GM18499 (cell line): ENCODE data around the gene KRTAP3-1.
"Not testable (repeated sequence)": the region's sequence is repeated elsewhere in the genome, so short reads cannot be mapped to it uniquely, and the experiment has no call there.

Experiments used
- ATAC-seq: cut with Tn5 transposase; IDR thresholded peaks from one replicate; pipeline ENCODE4 v1.9.1; 2021; ENCODE audit warnings: moderate number of reproducible peaks; ENCODE audit not compliant: insufficient read depth, unreplicated experiment

The KRTAP3-1 gene

GRCh38 chr17:41008811-41009210 lies at the start of gene KRTAP3-1:
Gene KRTAP3-1, minus strand, starts transcription at chr17:41009128. Its CDS starts 54 bp downstream, at chr17:41009074.
- ATAC-seq: no peak

GRCh38 chr17:41057547-41057946 lies 48.6 kb upstream of the KRTAP3-1 start:
- no peak for ATAC-seq

GRCh38 chr17:41055130-41055529 lies 46.2 kb upstream of the KRTAP3-1 start, which contains the start of gene KRTAP2-2:
Gene KRTAP2-2, minus strand, starts transcription at chr17:41055230. Its CDS starts 19 bp downstream, at chr17:41055211.
- not testable (repeated sequence) for ATAC-seq

DNA sequence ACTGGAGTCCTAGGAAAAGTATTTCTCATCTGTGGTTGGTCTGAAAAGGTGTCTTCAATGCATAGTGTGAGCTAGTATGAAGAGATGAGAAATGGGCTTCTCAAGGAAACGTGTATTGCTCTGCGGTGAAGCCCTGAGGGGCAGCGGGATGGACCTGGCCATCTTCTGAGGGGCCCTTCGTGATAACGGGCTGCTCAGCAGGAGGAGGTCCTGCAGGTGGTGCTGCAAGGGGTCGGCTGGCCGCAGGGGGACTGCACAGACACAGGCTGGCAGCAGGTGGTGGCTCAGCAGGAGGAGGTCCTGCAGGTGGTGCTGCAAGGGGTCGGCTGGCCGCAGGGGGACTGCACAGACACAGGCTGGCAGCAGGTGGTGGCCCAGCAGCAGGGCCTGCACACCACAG lies 45.6 kb upstream of the KRTAP3-1 start:
- ATAC-seq: not testable (repeated sequence)

- no peak for ATAC-seq
Measured at GRCh38 chr17:41054025-41054424, 45.1 kb upstream of the KRTAP3-1 start.

DNA sequence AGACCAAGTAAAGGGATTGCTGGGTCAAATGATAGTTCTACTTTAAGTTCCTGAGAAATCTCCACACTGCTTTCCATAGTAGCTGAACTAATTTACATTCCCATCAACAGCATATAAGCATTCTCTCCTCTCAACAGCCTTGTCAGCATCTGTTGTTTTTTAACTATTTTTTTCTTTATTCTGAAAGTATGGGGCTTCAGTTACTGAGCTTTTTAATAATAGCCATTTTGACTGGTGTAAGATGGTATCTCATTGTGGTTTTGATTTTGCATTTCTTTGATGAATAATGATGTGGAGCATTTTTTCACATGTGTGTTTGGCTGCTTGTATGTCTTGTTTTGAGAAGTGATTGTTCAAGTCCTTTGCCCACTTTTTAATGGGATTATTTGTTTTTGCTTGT lies 43.6 kb upstream of the KRTAP3-1 start:
- ATAC-seq: no peak

DNA sequence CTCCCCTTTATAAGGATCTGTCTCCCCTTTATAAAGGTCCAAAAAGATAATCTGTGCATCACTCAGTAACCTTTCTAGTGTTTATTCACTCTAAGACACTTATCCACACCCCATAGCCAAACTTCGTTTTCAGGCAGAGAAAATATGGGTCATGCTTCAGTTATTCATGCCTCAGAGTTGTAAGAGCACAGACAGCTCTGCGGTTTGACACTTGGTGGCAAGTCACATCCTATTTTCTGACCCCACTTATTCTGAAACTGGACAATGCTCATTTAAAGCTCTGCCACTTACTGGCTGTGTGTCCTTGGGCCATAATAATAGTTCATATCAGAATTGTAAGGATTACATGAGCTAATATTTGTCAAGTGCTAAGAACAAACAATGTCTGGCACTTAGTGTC lies 40.2 kb upstream of the KRTAP3-1 start:
- no peak for ATAC-seq

- ATAC-seq: no peak
Measured at GRCh38 chr17:41048441-41048840, 39.5 kb upstream of the KRTAP3-1 start.

DNA sequence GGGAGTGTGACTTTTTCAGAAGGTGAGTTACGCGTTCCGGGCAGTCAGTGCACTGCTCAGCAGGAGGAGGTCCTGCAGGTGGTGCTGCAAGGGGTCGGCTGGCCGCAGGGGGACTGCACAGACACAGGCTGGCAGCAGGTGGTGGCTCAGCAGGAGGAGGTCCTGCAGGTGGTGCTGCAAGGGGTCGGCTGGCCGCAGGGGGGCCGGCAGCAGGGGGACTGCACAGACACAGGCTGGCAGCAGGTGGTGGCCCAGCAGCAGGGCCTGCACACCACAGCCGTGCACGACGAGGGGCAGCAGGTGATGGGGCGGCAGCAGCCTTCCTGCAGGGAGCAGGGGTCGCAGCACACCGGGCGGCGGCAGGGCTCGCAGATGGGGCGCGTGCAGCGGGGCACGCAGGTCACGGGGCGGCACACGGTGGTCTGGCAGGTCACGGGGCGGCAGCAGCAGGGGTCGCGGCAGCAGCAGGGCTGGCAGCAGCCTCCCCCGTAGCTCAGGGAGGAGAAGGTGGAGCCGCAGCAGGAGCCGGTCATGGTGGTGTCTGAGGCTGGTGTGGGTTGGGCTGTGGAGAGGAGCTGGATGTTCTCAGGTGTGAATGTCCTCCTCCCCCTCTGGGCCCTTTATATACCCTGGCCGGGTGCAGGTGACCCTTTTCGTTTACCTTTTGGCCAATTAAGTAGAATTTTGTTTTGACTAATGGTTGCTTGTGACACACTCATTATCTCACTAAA lies 38.0 kb upstream of the KRTAP3-1 start, which contains the start of gene KRTAP2-1:
KRTAP2-1 (minus strand) TSS at position 582 of the 731 bp plus-strand sequence; CDS start at position 533, 49 bp downstream.
- ATAC-seq: not testable (repeated sequence)

- no peak for ATAC-seq
Measured at GRCh38 chr17:41042953-41043352, 34.0 kb upstream of the KRTAP3-1 start.

- not testable (repeated sequence) for ATAC-seq
Measured at GRCh38 chr17:41040783-41041571, 32.0 kb upstream of the KRTAP3-1 start, which contains the start of gene KRTAP1-1. Gene KRTAP1-1, minus strand, starts transcription at chr17:41041450. Its CDS starts 53 bp downstream, at chr17:41041397.

DNA sequence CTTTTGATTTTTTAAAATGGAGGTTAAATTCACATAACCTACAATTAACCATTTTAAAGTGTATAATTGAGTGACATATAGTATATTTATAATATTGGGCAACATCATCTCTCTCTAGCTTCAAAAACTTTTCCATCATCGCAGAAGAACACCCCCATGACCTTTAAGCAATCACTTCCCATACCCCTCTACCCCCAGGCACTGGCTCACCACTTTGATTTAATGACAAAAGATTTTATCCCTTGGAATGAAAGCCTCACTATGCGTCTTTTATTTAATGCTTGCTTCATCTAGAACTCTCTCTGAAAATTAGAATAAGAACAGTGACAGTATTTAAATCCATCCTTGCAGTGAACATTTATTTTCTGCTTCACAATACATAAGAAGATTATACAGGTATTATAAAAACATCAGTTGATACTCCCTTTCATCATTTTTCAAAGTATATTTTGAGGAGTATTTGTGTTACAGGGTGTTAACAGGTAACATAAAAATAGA lies 29.0 kb upstream of the KRTAP3-1 start:
- no peak for ATAC-seq

DNA sequence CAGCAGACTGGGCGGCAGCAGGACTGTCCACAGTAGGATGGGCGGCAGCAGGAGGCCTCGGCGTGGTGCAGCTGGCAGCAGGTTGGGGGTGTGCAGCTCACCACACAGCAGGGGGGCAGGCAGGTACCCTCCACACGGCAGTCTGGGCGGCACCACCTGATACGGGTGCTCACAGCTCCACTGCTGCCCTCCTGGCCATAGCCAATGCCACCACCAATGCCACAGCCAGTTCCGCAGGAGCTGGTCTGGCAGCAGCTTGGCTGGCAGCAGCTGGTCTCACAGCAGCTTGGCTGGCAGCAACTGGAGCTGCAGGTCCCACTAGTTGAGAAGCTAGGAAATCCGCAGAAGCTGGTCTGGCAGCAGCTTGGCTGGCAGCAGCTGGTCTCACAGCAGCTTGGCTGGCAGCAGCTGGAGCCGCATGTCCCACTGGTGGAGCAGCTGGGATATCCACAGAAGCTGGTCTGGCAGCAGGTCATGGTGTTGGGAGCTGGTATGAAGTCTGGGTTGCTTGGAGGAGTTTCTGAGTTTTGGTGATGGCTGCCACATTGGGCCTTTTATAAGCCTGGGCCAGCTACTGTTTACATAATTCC lies 25.5 kb upstream of the KRTAP3-1 start, which contains the start of gene KRTAP1-3:
KRTAP1-3 (minus strand) TSS at position 529 of the 590 bp plus-strand sequence; CDS start at position 476, 53 bp downstream.
- not testable (repeated sequence) for ATAC-seq

DNA sequence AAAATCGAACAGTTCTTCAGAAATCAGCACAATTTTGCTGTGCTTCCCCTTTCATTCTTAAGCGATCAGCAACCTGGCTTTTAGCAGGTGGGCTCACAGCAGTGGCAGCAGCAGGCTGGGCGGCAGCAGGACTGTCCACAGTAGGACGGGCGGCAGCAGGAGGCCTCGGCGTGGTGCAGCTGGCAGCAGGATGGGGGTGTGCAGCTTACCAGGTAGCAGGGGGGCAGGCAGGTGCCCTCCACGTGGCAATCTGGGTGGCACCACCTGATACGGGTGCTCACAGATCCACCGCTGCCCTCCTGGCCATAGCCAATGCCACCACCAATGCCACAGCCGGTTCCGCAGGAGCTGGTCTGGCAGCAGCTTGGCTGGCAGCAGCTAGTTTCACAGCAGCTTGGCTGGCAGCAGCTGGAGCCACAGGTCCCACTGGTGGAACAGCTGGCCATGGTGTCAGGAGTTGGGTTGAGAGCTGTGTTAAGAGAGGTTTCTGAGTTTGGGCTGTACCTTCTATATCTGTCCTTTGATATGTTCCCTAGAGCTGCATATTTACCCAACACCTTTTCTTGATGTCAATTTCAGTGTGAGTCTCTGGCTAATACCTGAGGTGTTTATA lies 20.8 kb upstream of the KRTAP3-1 start, which contains the start of gene KRTAP1-4:
KRTAP1-4 (minus strand) TSS at position 563 of the 613 bp plus-strand sequence; CDS start at position 446, 117 bp downstream.
- no peak for ATAC-seq

DNA sequence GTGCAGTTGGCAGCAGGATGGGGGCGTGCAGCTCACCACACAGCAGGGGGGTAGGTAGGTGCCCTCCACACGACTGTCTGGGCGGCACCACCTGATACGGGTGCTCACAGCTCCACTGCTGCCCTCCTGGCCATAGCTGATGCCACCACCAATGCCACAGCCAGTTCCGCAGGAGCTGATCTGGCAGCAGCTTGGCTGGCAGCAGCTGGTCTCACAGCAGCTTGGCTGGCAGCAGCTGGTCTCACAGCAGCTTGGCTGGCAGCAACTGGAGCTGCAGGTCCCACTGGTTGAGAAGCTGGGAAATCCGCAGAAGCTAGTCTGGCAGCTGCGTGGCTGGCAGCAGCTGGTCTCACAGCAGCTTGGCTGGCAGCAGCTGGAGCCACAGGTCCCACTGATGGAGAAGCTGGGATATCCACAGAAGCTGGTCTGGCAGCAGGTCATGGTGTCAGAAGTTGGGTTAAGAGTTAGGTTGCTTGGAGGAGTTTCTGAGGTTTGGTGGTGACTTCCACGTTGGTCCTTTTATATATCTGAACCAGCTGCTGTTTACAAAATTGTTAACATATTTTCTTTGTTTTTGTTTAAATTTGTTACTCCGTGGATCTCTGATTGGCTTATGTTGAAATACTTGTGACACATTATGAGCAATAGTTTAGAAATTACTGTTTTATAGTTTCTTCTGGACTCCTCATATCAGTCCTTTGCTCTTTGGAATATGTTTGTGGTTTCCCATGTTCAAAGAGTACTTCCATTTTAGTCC lies 18.0 kb upstream of the KRTAP3-1 start, which contains the start of gene KRTAP1-5:
KRTAP1-5 (minus strand) TSS at position 494 of the 757 bp plus-strand sequence; CDS start at position 441, 53 bp downstream.
- no peak for ATAC-seq

DNA sequence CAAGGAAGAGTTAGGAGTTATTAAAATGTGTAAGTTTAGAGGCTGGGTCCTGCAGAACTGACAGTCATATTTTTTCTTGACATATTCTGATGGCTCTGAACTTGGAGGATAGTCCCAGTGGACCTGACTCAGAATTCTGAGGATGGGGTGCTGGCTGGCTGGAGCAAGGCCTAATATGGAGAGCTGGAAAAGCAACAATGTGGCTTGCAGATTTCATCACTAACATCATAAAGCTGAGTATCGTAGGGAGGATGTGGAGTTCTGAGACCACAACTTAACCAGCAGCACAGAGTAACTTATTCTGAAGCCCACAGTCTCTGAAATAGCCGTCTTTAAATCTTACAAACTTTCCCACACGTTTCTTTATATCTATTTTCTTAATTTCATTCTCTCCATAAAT lies 15.8 kb upstream of the KRTAP3-1 start:
- no peak for ATAC-seq

DNA sequence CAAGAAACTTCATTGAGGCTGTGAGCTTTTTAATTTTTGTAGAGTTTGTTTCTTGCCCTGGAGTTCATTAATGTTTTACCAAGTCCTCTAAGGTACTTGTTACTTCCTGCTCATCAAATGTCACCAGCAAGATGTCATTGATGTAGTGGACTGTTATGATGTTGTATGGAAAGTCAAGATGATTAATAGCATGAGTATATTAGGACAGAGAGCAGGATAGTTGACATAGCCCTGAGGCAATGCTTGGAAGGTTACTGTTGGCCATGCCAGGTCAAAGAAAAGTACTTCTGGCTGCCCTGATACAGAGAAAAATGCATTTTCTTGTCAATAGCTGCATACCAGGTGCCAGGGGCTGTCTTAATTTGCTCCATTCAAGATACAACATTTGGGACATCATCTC lies 11.4 kb upstream of the KRTAP3-1 start:
- no peak for ATAC-seq

- ATAC-seq: no peak
Measured at GRCh38 chr17:41019415-41019814, 10.5 kb upstream of the KRTAP3-1 start.

- no peak for ATAC-seq
Measured at GRCh38 chr17:41018541-41018940, 9.6 kb upstream of the KRTAP3-1 start.
